Heart right ventricle (tissue), 16 donors: ENCODE measurements around the gene IL18RAP. TPM values are rescaled to one million over a fixed set of nuclear protein-coding genes. Genes with fewer than 3 reads are reported as not detected.

Experiments used
- ATAC-seq, 8 donors: fragments of 200-7000 bp; cut with Tn5 transposase; one replicate each; pipeline ENCODE4 v1.9.1; 2020; ENCODE audit warnings: mild to moderate bottlenecking in 8 of 8, moderate library complexity in 8 of 8, moderate number of reproducible peaks in 1 of 8
- DNase-seq, 2 donors: peaks; one replicate each; pipeline ENCODE4 v3.0.0-alpha.2; 2020
- H3K27ac ChIP-seq, 10 donors: fragments of 200-600 bp; sonication (generic) in 2 of 10; one replicate each; pipeline versions ENCODE4 v1.5.0 to v1.8.0; 2020 to 2022; ENCODE audit warnings: mild to moderate bottlenecking in 3 of 10
- H3K27me3 ChIP-seq, 7 donors: fragments of 200-600 bp; one replicate each; pipeline ENCODE4 v1.8.0; 2021 to 2022; ENCODE audit warnings: mild to moderate bottlenecking in 2 of 7
- H3K36me3 ChIP-seq, 9 donors: fragments of 200-600 bp; sonication (generic) in 1 of 9; one replicate each; pipeline versions ENCODE4 v1.5.0 to v1.8.0; 2020 to 2022; ENCODE audit warnings: mild to moderate bottlenecking in 2 of 9
- H3K4me1 ChIP-seq, 9 donors: fragments of 200-600 bp; sonication (generic) in 1 of 9; one replicate each; pipeline versions ENCODE4 v1.5.0 to v1.8.0; 2020 to 2022; ENCODE audit warnings: mild to moderate bottlenecking in 4 of 9
- H3K4me3 ChIP-seq, 10 donors: fragments of 200-600 bp; sonication (generic) in 2 of 10; one replicate each; pipeline versions ENCODE4 v1.5.0 to v1.8.0; 2020 to 2022; ENCODE audit warnings: mild to moderate bottlenecking in 7 of 10, moderate library complexity in 2 of 10
- H3K9me3 ChIP-seq, 11 donors: fragments of 200-600 bp in 10 of 11; sonication (generic) in 2 of 11; one replicate each; pipeline versions ENCODE4 v1.5.0 to v1.8.0; 2013 to 2022; ENCODE audit warnings: mild to moderate bottlenecking in 2 of 11, control low read depth in 1 of 11, moderate library complexity in 1 of 11
- CTCF ChIP-seq, 9 donors: fragments of 200-600 bp; sonication (generic) in 2 of 9; IDR thresholded peaks; one replicate each; pipeline versions ENCODE4 v1.5.0 to v1.8.0; 2021 to 2022; ENCODE audit warnings: antibody characterized with exemption in 9 of 9, mild to moderate bottlenecking in 5 of 9, moderate library complexity in 1 of 9
- WGBS, 2 donors: extraction: QIAGEN DNeasy Blood & Tissue Kit; methylation state at CpG; one replicate each; pipeline ENCODE4 v1.1.7; 2013; ENCODE audit warnings: inconsistent platforms in 1 of 2; 5-methylcytosine and 5-hydroxymethylcytosine counted together
- intact Hi-C, 10 donors: fragments of 100-400 bp; cut with DNase I; formaldehyde crosslinking; loops; one replicate each; pipeline versions ENCODE4 v1.11.1 to v1.14.2; 2022
- polyA plus RNA-seq, 2 donors: library from polyadenylated mRNA; stranded (reverse); fragments of 200-250 nt; gene quantifications; one replicate each; pipeline ENCODE4 v1.2.3, GENCODE V29; 2013
- total RNA-seq, 10 donors: library from RNA; stranded (reverse); fragmentation: NEBNext Ultra II Directional in 3 of 10; extraction: Animal tissue kit (Norgen Biotek cat#: 25700) in 3 of 10; gene quantifications; one replicate each; pipeline versions ENCODE4 v1.2.1 to v1.2.4, GENCODE V29; 2021 to 2023
- donor health status: Arrhythmogenic right ventricular cardiomyopathy.
- donor health status: ischemic (EF 13 %, LVEDD 7.1; RV severe dilation, severe dysfunction).
- donor health status: healthy with polysubstance abuse.
- donor health status: DM: no; HTN: yes; CAD: no.
- donor health status: DM: no; HTN: no; CAD: no.
- donor health status: ischemic (EF 25% LVEDD 6.9; RV normal size, moderate dysfunction).
- donor health status: ischemic (EF 25% LVEDD 5.7; RV mildly dilated, moderate dysfunction).
- donor health status: healthy.
- donor health status: DM: yes; HTN: yes; CAD: no.
- donor health status: Ischemic cardiomyopathy.
- donor health status: ischemic (EF 35%, LVEDD 5.7; RV mildly dilated, moderate dysfunction).
- donor health status: nonischemic (EF 11% LVEDD 7.7; RV severe dilation, severe dysfunction).
- donor health status: DM: yes; HTN: yes; CAD: no.
- donor health status: PGD.
- donor health status: ischemic (EF 29% LVEDD 5.4; RV normal size, mild dysfunction).
- donor health status: nonischemic (EF 23%, LVEDD 6.1; RV moderate dilation, normal function).

Gene IL18RAP
- total and polyA plus RNA-seq, 12 donors, result 0.12 to 1.2 (median 0.49) TPM; not detected in 3

- 81 to 87% methylated on average over 3 of the region's 3 CpGs for WGBS, 2 donors
- Histone ChIP-seq H3K9me3 (peaks cover 0 to 40% (median 25%) of the 10 kb centered on the region in 11 donors), H3K4me1 (no peaks in the 10 kb centered on the region), H3K27me3 (no peaks in the 10 kb centered on the region), H3K36me3 (peaks cover 0 to 30% (median 0%) of the 10 kb centered on the region in 9 donors), H3K27ac (no peak overlapping the region), H3K4me3 (no peak overlapping the region)
- no peak for DNase-seq
- TF ChIP-seq CTCF (IDR thresholded peaks at IDR 0.05), result no peak
- no peak for ATAC-seq
- intact Hi-C loops, result no loop called here
Measured at GRCh38 chr2:102386004-102386403, 37.0 kb upstream of the IL18RAP start.

- Histone ChIP-seq H3K9me3 (peaks cover 0 to 36% (median 24%) of the 10 kb centered on the region in 11 donors), H3K36me3 (peaks cover 0 to 22% (median 0%) of the 10 kb centered on the region in 9 donors), H3K27me3 (no peaks in the 10 kb centered on the region), H3K4me1 (no peaks in the 10 kb centered on the region), H3K4me3 (no peak overlapping the region), H3K27ac (no peak overlapping the region)
- WGBS, 2 donors, result 87 to 92% methylated on average over 3 of the region's 3 CpGs
- intact Hi-C loops, result no loop called here
- ATAC-seq, result no peak
- DNase-seq, result no peak
- TF ChIP-seq CTCF (IDR thresholded peaks at IDR 0.05), result no peak
Measured at GRCh38 chr2:102386867-102387541, 36.0 kb upstream of the IL18RAP start.

- no peaks in the 10 kb centered on the region for H3K27me3 ChIP-seq
- H3K4me3 ChIP-seq, result no peak overlapping the region
- WGBS, 2 donors, result 88 to 89% methylated on average over 7 of the region's 7 CpGs
- H3K9me3 ChIP-seq, result peaks cover 0 to 26% (median 15%) of the 10 kb centered on the region in 11 donors
- intact Hi-C loops, result no loop called here
- DNase-seq, result no peak
- peaks cover 0 to 15% (median 0%) of the 10 kb centered on the region in 9 donors for H3K36me3 ChIP-seq
- H3K4me1 ChIP-seq, result no peaks in the 10 kb centered on the region
- ATAC-seq, result no peak
- H3K27ac ChIP-seq, result no peak overlapping the region
- TF ChIP-seq CTCF (IDR thresholded peaks at IDR 0.05), result no peak
Measured at GRCh38 chr2:102387763-102388546, 35.0 kb upstream of the IL18RAP start.

- intact Hi-C loops, result no loop called here
- WGBS, 2 donors, result 81 to 88% methylated on average over 2 of the region's 2 CpGs
- H3K4me3 ChIP-seq, result no peak overlapping the region
Measured at GRCh38 chr2:102391565-102391964, 31.4 kb upstream of the IL18RAP start.

More at GRCh38 chr2:102391565-102391964, 31.4 kb upstream of the IL18RAP start:
- no peaks in the 10 kb centered on the region for H3K4me1 ChIP-seq
- H3K27me3 ChIP-seq, result no peaks in the 10 kb centered on the region
- DNase-seq (no peak), ATAC-seq (no peak)
- TF ChIP-seq CTCF (IDR thresholded peaks at IDR 0.05), result no peak
- no peak overlapping the region for H3K27ac ChIP-seq
- H3K36me3 ChIP-seq, result no peaks in the 10 kb centered on the region
- no peaks in the 10 kb centered on the region for H3K9me3 ChIP-seq
